ENCODE results near the gene STX12. TPM values are rescaled to one million over a fixed set of nuclear protein-coding genes. Genes with fewer than 3 reads are reported as not detected.
A peak's percentile ranks its signal among the peaks of the same experiment; 100 is the strongest.

STX12 gene
- 12.4 and 12.9 TPM in 2 replicates for polyA plus RNA-seq (2012; rRNA removed)
- 17.9 and 20.8 TPM in 2 replicates for polyA plus RNA-seq (2012; cell fraction: cytosol; rRNA removed)
- 13.6 and 23.4 TPM in 2 replicates for polyA plus RNA-seq (2012; cell fraction: nucleus; rRNA removed)

GRCh38 chr1:27772932-27773825, at the start of gene STX12:
STX12 (plus strand) TSS chr1:27773219; CDS start chr1:27773308, 89 bp downstream.
- TF ChIP-seq TAF1 (IDR thresholded peaks at IDR 0.05; ENCODE audit: borderline replicate concordance, low read depth, low read length) (peak; percentile 98), RFX5 (IDR thresholded peaks at IDR 0.05; ENCODE audit: low read length) (peak; percentile 78), SIN3A (IDR thresholded peaks at IDR 0.05; ENCODE audit: borderline replicate concordance, low read depth, low read length) (peak; percentile 68; the same call in 1 of the 2 replicates), SMC3 (IDR thresholded peaks at IDR 0.05; ENCODE audit: low read depth, low read length) (no peak), ELF1 (IDR thresholded peaks at IDR 0.05) (peak; percentile 59), FOSL2 (IDR thresholded peaks at IDR 0.05; ENCODE audit: borderline replicate concordance, low read depth) (peak; percentile 34; the same call in 1 of the 2 replicates), MXI1 (IDR thresholded peaks at IDR 0.05; ENCODE audit: low read depth, low read length) (peak; percentile 82), EZH2phosphoT487 (IDR thresholded peaks at IDR 0.05; ENCODE audit: borderline replicate concordance, low read depth) (no peak), TEAD4 (IDR thresholded peaks at IDR 0.05; ENCODE audit: borderline replicate concordance, insufficient read depth) (no peak), POLR2AphosphoS5 (IDR thresholded peaks at IDR 0.05; ENCODE audit: low read depth, low read length) (peak; percentile 91), GABPA (IDR thresholded peaks at IDR 0.05; ENCODE audit: low read depth) (peak; percentile 66), RAD21 (IDR thresholded peaks at IDR 0.05; ENCODE audit: low read length) (no peak; the same call in 1 of the 2 replicates), MEF2A (IDR thresholded peaks at IDR 0.05; ENCODE audit: borderline replicate concordance, low read depth) (no peak), JUND (IDR thresholded peaks at IDR 0.05) (no peak), NRF1 (IDR thresholded peaks at IDR 0.05; ENCODE audit: low read depth, low read length) (peak; percentile 95)
- TF ChIP-seq, protein P1, sequence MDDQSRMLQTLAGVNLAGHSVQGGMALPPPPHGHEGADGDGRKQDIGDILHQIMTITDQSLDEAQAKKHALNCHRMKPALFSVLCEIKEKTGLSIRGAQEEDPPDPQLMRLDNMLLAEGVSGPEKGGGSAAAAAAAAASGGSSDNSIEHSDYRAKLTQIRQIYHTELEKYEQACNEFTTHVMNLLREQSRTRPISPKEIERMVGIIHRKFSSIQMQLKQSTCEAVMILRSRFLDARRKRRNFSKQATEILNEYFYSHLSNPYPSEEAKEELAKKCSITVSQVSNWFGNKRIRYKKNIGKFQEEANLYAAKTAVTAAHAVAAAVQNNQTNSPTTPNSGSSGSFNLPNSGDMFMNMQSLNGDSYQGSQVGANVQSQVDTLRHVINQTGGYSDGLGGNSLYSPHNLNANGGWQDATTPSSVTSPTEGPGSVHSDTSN (IDR thresholded peaks at IDR 0.05): no peak
- TF ChIP-seq, protein P2, sequence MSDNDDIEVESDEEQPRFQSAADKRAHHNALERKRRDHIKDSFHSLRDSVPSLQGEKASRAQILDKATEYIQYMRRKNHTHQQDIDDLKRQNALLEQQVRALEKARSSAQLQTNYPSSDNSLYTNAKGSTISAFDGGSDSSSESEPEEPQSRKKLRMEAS (IDR thresholded peaks at IDR 0.05; ENCODE audit: low read depth): peak; percentile 10; the same call in 1 of the 2 replicates
- peak within 1 kb of the TSS; percentile 92 for H3K4me2 ChIP-seq
- peak within 1 kb of the TSS; percentile 81 for H3K9ac ChIP-seq
- 2% methylated on average over 37 of the region's 58 CpGs for WGBS (ENCODE audit: low lambda C conversion rate)
- peaks cover 49% of the 10 kb centered on the region for H3K79me2 ChIP-seq (ENCODE audit: insufficient read depth)
- H3K27ac ChIP-seq (ENCODE audit: low read depth in 2 of 2, low read length in 1 of 2): peak within 1 kb of the TSS; percentile 70 to 81
- H3K27me3 ChIP-seq (ENCODE audit: insufficient read depth): no peaks in the 10 kb centered on the region
- peak within 1 kb of the TSS; percentile 84 to 88 for H3K4me3 ChIP-seq (ENCODE audit: low read depth in 2 of 2, low read length in 1 of 2)
- H3K9me3 ChIP-seq: no peaks in the 10 kb centered on the region
- POLR2A ChIA-PET: interaction anchor here (0.7 to 1.2 kb wide), 10 partner anchors 12 to 101 kb away, joined by 3 to 19 read pairs (median 3); partner anchors contain the start of genes FAM76A, IFI6 and PPP1R8
- H3F3A ChIP-seq (replicated peaks; ENCODE audit: insufficient read depth): no peaks in the 10 kb centered on the region
- peaks cover 0 to 4% of the 10 kb centered on the region in 2 experiments for H3K36me3 ChIP-seq (replicated peaks in 1 of 2; ENCODE audit: control insufficient read depth in 1 of 2, insufficient read depth in 2 of 2, low read length in 1 of 2)
- 0 out of 2 replicates have a peak, but pooled peaks cover 9% of the 10 kb centered on the region for H4K20me1 ChIP-seq (ENCODE audit: insufficient read depth)
- peak within 1 kb of the TSS; percentile 79 for H2AFZ ChIP-seq (ENCODE audit: low read depth)
- peak; percentile 98 for DNase-seq
- CTCF ChIA-PET: interaction anchor here (0.8 to 2.9 kb wide), 8 partner anchors 14 to 381 kb away, joined by 3 to 13 read pairs (median 4); partner anchors contain the start of genes FAM76A, GPR3 and IFI6
- no peaks in the 10 kb centered on the region for H3K9me2 ChIP-seq
- H3K4me1 ChIP-seq (ENCODE audit: control insufficient read depth in 1 of 2, insufficient read depth in 2 of 2, low read depth in 1 of 2, low read length in 1 of 2): peaks cover 0 to 5% of the 10 kb centered on the region in 2 experiments; a peak in 2 of 4 replicates

Measured in SK-N-SH (cell line).